OCI-LY3 (cell line): ENCODE results near the gene NPY.

Experiments
- CTCF ChIP-seq: fragments of 200-600, 300-600 bp; sonication (generic); IDR thresholded peaks from 2 replicates; pipeline ENCODE4 v1.5.1; 2014; ENCODE audit warnings: antibody characterized with exemption, low read length, low read depth
- EZH2phosphoT487 ChIP-seq: fragments of 200-600 bp; shearing (Covaris generic); IDR thresholded peaks from 2 replicates; pipeline ENCODE4 v1.6.1; 2018; ENCODE audit warnings: antibody characterized with exemption, mixed run types, low read depth

GRCh38 chr7:24328894-24329293 is 44.9 kb downstream of the NPY start:
- TF ChIP-seq CTCF (no peak), EZH2phosphoT487 (no peak)
